ENCODE measurements around the gene RCN2. TPM values are rescaled to one million over a fixed set of nuclear protein-coding genes. Genes with fewer than 3 reads are reported as not detected.
"Not testable (repeated sequence)": the region's sequence is repeated elsewhere in the genome, so short reads cannot be mapped to it uniquely, and the experiment has no call there.

The RCN2 gene
- total RNA-seq, 1 donor from 2014 or later: 25.0 TPM

- POLR2A ChIA-PET: no interaction called here
- no peak for DNase-seq
- intact Hi-C loops (cut with micrococcal nuclease): no loop called here
- Mint-ChIP-seq H3K36me3 (ENCODE audit: low read depth) (peaks cover 23% of the 10 kb centered on the region), H3K27ac (no peak overlapping the region), H3K27me3 (no peaks in the 10 kb centered on the region), H3K9me3 (peaks cover 2% of the 10 kb centered on the region), H3K4me3 (no peak overlapping the region), H3K4me1 (peaks cover 18% of the 10 kb centered on the region)
- no peak for TF ChIP-seq CTCF (IDR thresholded peaks at IDR 0.05)
- CTCF ChIA-PET: no interaction called here
- no peak for ATAC-seq (ENCODE audit: low read depth)
Measured at GRCh38 chr15:76898102-76898501, 33.4 kb upstream of the RCN2 start.

GRCh38 chr15:76899176-76899930 lies 32.2 kb upstream of the RCN2 start:
- CTCF ChIA-PET; H3K4me3 Mint-ChIP-seq; H3K27ac Mint-ChIP-seq; H3K9me3 Mint-ChIP-seq; ATAC-seq (ENCODE audit: low read depth); H3K27me3 Mint-ChIP-seq; DNase-seq; intact Hi-C loops (cut with micrococcal nuclease); POLR2A ChIA-PET: not testable (repeated sequence)
- peaks cover 16% of the 10 kb centered on the region for H3K36me3 Mint-ChIP-seq (ENCODE audit: low read depth)
- H3K4me1 Mint-ChIP-seq: peaks cover 27% of the 10 kb centered on the region

- ATAC-seq (ENCODE audit: low read depth); POLR2A ChIA-PET; H3K27me3 Mint-ChIP-seq; DNase-seq; H3K27ac Mint-ChIP-seq; CTCF ChIA-PET; H3K4me3 Mint-ChIP-seq; H3K9me3 Mint-ChIP-seq: not testable (repeated sequence)
- Mint-ChIP-seq H3K36me3 (ENCODE audit: low read depth) (peaks cover 13% of the 10 kb centered on the region), H3K4me1 (peaks cover 25% of the 10 kb centered on the region)
- intact Hi-C loops (cut with micrococcal nuclease): loop anchor here (5.0 to 10.0 kb wide), 4 partner anchors 287 to 645 kb away; partner anchors contain the start of genes HMG20A and PEAK1
Measured at GRCh38 chr15:76899931-76900310, 31.6 kb upstream of the RCN2 start.

GRCh38 chr15:76901965-76902364 lies 29.6 kb upstream of the RCN2 start:
- intact Hi-C loops (cut with micrococcal nuclease): loop anchor here (5.0 to 10.0 kb wide), 4 partner anchors 285 to 643 kb away; partner anchors contain the start of genes HMG20A and PEAK1
- Mint-ChIP-seq H3K36me3 (ENCODE audit: low read depth) (peaks cover 8% of the 10 kb centered on the region), H3K27me3 (no peaks in the 10 kb centered on the region), H3K4me3 (no peak overlapping the region), H3K27ac (no peak overlapping the region), H3K9me3 (no peaks in the 10 kb centered on the region), H3K4me1 (peaks cover 31% of the 10 kb centered on the region)
- no peak for ATAC-seq (ENCODE audit: low read depth)
- no peak for TF ChIP-seq CTCF (IDR thresholded peaks at IDR 0.05)
- ChIA-PET CTCF (interaction anchor here (0.9 to 3.3 kb wide), 2 partner anchors 130 to 641 kb away, joined by 4 to 29 read pairs; no protein-coding TSS in a partner anchor), POLR2A (no interaction called here)
- no peak for DNase-seq

- ChIA-PET CTCF (interaction anchor here (0.8 to 3.3 kb wide), 6 partner anchors 114 to 215 kb away, joined by 3 to 29 read pairs (median 6); no protein-coding TSS in a partner anchor), POLR2A (interaction anchor here (1.0 to 2.9 kb wide), 2 partner anchors 28 to 36 kb away, joined by 4 to 27 read pairs; partner anchors contain the start of gene RCN2)
- Mint-ChIP-seq H3K9me3 (no peaks in the 10 kb centered on the region), H3K27me3 (no peaks in the 10 kb centered on the region), H3K4me3 (peak overlapping the region; percentile 94), H3K36me3 (ENCODE audit: low read depth) (peaks cover 6% of the 10 kb centered on the region), H3K4me1 (peaks cover 38% of the 10 kb centered on the region), H3K27ac (peak overlapping the region; percentile 87)
- TF ChIP-seq CTCF (IDR thresholded peaks at IDR 0.05): no peak
- peak; percentile 20 for ATAC-seq (ENCODE audit: low read depth)
- intact Hi-C loops (cut with micrococcal nuclease): loop anchor here (1.0 to 10.0 kb wide), 7 partner anchors 32 to 642 kb away; partner anchors contain the start of genes HMG20A and PEAK1
- DNase-seq: no peak
Measured at GRCh38 chr15:76903251-76903681, 28.3 kb upstream of the RCN2 start.

- Mint-ChIP-seq H3K27me3 (no peaks in the 10 kb centered on the region), H3K36me3 (ENCODE audit: low read depth) (peaks cover 3% of the 10 kb centered on the region), H3K4me1 (peaks cover 44% of the 10 kb centered on the region), H3K4me3 (peak overlapping the region; percentile 94), H3K27ac (peak overlapping the region; percentile 87), H3K9me3 (no peaks in the 10 kb centered on the region)
- ATAC-seq (ENCODE audit: low read depth) (no peak), DNase-seq (no peak)
- intact Hi-C loops (cut with micrococcal nuclease): loop anchor here (1.0 to 10.0 kb wide), 5 partner anchors 27 to 640 kb away; partner anchors contain the start of genes HMG20A, PEAK1 and RCN2
- ChIA-PET POLR2A (interaction anchor here (2.0 to 2.9 kb wide), 2 partner anchors 27 to 91 kb away, joined by 12 to 27 read pairs; partner anchors contain the start of genes PSTPIP1 and RCN2), CTCF (interaction anchor here (0.6 to 3.3 kb wide), 6 partner anchors 117 to 214 kb away, joined by 3 to 29 read pairs (median 6); no protein-coding TSS in a partner anchor)
- TF ChIP-seq CTCF (IDR thresholded peaks at IDR 0.05): no peak
Measured at GRCh38 chr15:76904461-76905012, 27.0 kb upstream of the RCN2 start.

All from activated B cell treated with CpG ODN at 0.5 μM for 24 hours (primary cell).